Hepatocyte (in vitro differentiated cells): Measurements from ENCODE around the gene GPR65. TPM values are rescaled to one million over a fixed set of nuclear protein-coding genes. Genes with fewer than 3 reads are reported as not detected.

ENCODE experiments used
- DNase-seq: peaks from one replicate; pipeline ENCODE4 v3.0.0-alpha.2; 2016; ENCODE audit warnings: low spot score
- H2AFZ ChIP-seq: fragments of 200-600 bp; sonication (generic); 2 replicates; pipeline ENCODE4 v1.6.0; 2016; ENCODE audit warnings: antibody characterized with exemption, mild to moderate bottlenecking
- H3K27ac ChIP-seq: fragments of 200-600 bp; sonication (generic); 2 replicates; pipeline ENCODE4 v1.5.1; 2016; ENCODE audit warnings: mild to moderate bottlenecking
- H3K27me3 ChIP-seq: fragments of 200-600 bp; sonication (generic); 2 replicates; pipeline ENCODE4 v1.6.1; 2016
- H3K36me3 ChIP-seq: fragments of 200-600 bp; sonication (generic); replicated peaks from 2 replicates; pipeline ENCODE4 v1.5.1; 2016; ENCODE audit warnings: low read depth; ENCODE audit not compliant: insufficient read depth
- H3K4me1 ChIP-seq: fragments of 200-600 bp; sonication (generic); 2 replicates; pipeline ENCODE4 v1.5.1; 2016; ENCODE audit warnings: mild to moderate bottlenecking, moderate library complexity; ENCODE audit not compliant: insufficient read depth
- H3K4me2 ChIP-seq: fragments of 200-600 bp; sonication (generic); 2 replicates; pipeline ENCODE4 v1.6.0; 2016
- H3K4me3 ChIP-seq: fragments of 200-600 bp; sonication (generic); 2 replicates; pipeline ENCODE4 v1.5.1; 2016; ENCODE audit warnings: mild to moderate bottlenecking
- H3K79me2 ChIP-seq: fragments of 200-600 bp; sonication (generic); 2 replicates; pipeline ENCODE4 v1.6.0; 2017; ENCODE audit warnings: mild to moderate bottlenecking
- H3K9me2 ChIP-seq: fragments of 200-600 bp; sonication (generic); replicated peaks from 2 replicates; pipeline ENCODE4 v1.6.0; 2017; ENCODE audit warnings: mild to moderate bottlenecking; ENCODE audit not compliant: insufficient read depth
- H3K9me3 ChIP-seq: fragments of 200-600 bp; sonication (generic); 2 replicates; pipeline ENCODE4 v1.5.1; 2016; ENCODE audit warnings: low read depth, mild to moderate bottlenecking
- H4K20me1 ChIP-seq: fragments of 200-600 bp; sonication (generic); 2 replicates; pipeline ENCODE4 v1.6.0; 2016; ENCODE audit warnings: mild to moderate bottlenecking; ENCODE audit not compliant: insufficient read depth, poor library complexity, severe bottlenecking
- CTCF ChIP-seq: fragments of 200-600 bp; sonication (generic); IDR thresholded peaks from 2 replicates; pipeline ENCODE4 v1.5.1; 2016; ENCODE audit warnings: antibody characterized with exemption, mild to moderate bottlenecking; ENCODE audit not compliant: poor library complexity
- EZH2 ChIP-seq: fragments of 200-600 bp; sonication (generic); IDR thresholded peaks from 2 replicates; pipeline ENCODE4 v1.6.1; 2016; ENCODE audit warnings: antibody characterized with exemption, mild to moderate bottlenecking, borderline replicate concordance
- EZH2phosphoT487 ChIP-seq: fragments of 200-600 bp; sonication (generic); IDR thresholded peaks from one replicate; pipeline ENCODE4 v1.6.1; 2018; ENCODE audit warnings: antibody characterized with exemption, mild to moderate bottlenecking, low read depth, moderate library complexity; ENCODE audit not compliant: unreplicated experiment, severe bottlenecking
- WGBS: methylation state at CpG from one replicate; pipeline ENCODE4 v1.1.6; 2016; ENCODE audit warnings: low lambda C conversion rate; ENCODE audit errors: missing lambda C conversion rate; 5-methylcytosine and 5-hydroxymethylcytosine counted together
- polyA plus RNA-seq: library from polyadenylated mRNA; unstranded; fragments of >200 nt; fragmentation: Nextera tagmentation; extraction: Ambion mirVana; gene quantifications from 2 replicates; pipeline ENCODE4 v1.2.1, GENCODE V29; 2016
- total RNA-seq: library from RNA; depleted of rRNA; stranded (reverse); fragments of >200 nt; gene quantifications from 2 replicates; pipeline ENCODE4 v1.2.3, GENCODE V29; 2014

The GPR65 gene
- total and polyA plus RNA-seq, 2 experiments from 2014 or later, result 0.10 to 0.13 TPM

GRCh38 chr14:88007608-88008007, 2.7 kb downstream of the GPR65 start:
- no peak overlapping the region for H3K4me3 ChIP-seq
- no peak overlapping the region for H3K27ac ChIP-seq
- no peaks in the 10 kb centered on the region for H3K79me2 ChIP-seq
- H3K27me3 ChIP-seq, result no peaks in the 10 kb centered on the region
- no peaks in the 10 kb centered on the region for H3K4me1 ChIP-seq
- no peak overlapping the region for H2AFZ ChIP-seq
- no peaks in the 10 kb centered on the region for H3K9me3 ChIP-seq
- H4K20me1 ChIP-seq, result no peaks in the 10 kb centered on the region
- H3K36me3 ChIP-seq, result no peaks in the 10 kb centered on the region
- H3K9me2 ChIP-seq, result no peaks in the 10 kb centered on the region
- TF ChIP-seq CTCF (no peak), EZH2phosphoT487 (no peak), EZH2 (no peak)
- H3K4me2 ChIP-seq, result no peak overlapping the region
- no peak for DNase-seq
- 86% methylated on average over 1 of the region's 1 CpG for WGBS

GRCh38 chr14:88008039-88008742, 3.3 kb downstream of the GPR65 start:
- H3K36me3 ChIP-seq, result no peaks in the 10 kb centered on the region
- no peak overlapping the region for H3K4me3 ChIP-seq
- H3K27ac ChIP-seq, result no peak overlapping the region
- no peak overlapping the region for H3K4me2 ChIP-seq
- TF ChIP-seq CTCF (no peak), EZH2phosphoT487 (no peak), EZH2 (no peak)
- H3K79me2 ChIP-seq, result no peaks in the 10 kb centered on the region
- no peaks in the 10 kb centered on the region for H3K9me3 ChIP-seq
- H4K20me1 ChIP-seq, result no peaks in the 10 kb centered on the region
- no peaks in the 10 kb centered on the region for H3K9me2 ChIP-seq
- WGBS, result 98% methylated on average over 2 of the region's 2 CpGs
- H2AFZ ChIP-seq, result no peak overlapping the region
- no peak for DNase-seq
- no peaks in the 10 kb centered on the region for H3K4me1 ChIP-seq
- no peaks in the 10 kb centered on the region for H3K27me3 ChIP-seq

- Histone ChIP-seq H3K4me3 (no peak overlapping the region), H3K4me1 (no peaks in the 10 kb centered on the region), H4K20me1 (no peaks in the 10 kb centered on the region), H3K9me3 (no peaks in the 10 kb centered on the region), H2AFZ (no peak overlapping the region), H3K36me3 (no peaks in the 10 kb centered on the region), H3K27me3 (no peaks in the 10 kb centered on the region), H3K4me2 (no peak overlapping the region), H3K9me2 (no peaks in the 10 kb centered on the region), H3K27ac (no peak overlapping the region), H3K79me2 (no peaks in the 10 kb centered on the region)
- 80% methylated on average over 1 of the region's 1 CpG for WGBS
- no peak for DNase-seq
- TF ChIP-seq EZH2, result no peak
- TF ChIP-seq EZH2phosphoT487, result no peak
- no peak for TF ChIP-seq CTCF
Observed at GRCh38 chr14:88009486-88009885, 4.6 kb downstream of the GPR65 start.
